Panc1 (cell line): Measurements from ENCODE around the gene ABCF3. TPM values are rescaled to one million over a fixed set of nuclear protein-coding genes. Genes with fewer than 3 reads are reported as not detected.

Experiments used
- ATAC-seq: fragments of 200-7000 bp; cut with Tn5 transposase; 2 replicates; pipeline ENCODE4 v1.9.1; 2020; ENCODE audit warnings: mild to moderate bottlenecking, moderate library complexity
- BruUV-seq: library from RNA; stranded (reverse); fragments of 400-500 nt; replicated peaks from 2 replicates; lab custom pipeline; 2021; lab: Mats Ljungman, UMichigan
- CTCF ChIA-PET: fragments of 300-600 bp; sonication (Branson Sonifier 250); formaldehyde crosslinking; loops from one replicate; lab custom pipeline; 2022; ENCODE audit warnings: antibody characterized with exemption; lab: Charles Lee
- POLR2A ChIA-PET: fragments of 300-600 bp; sonication (Branson Sonifier 250); formaldehyde crosslinking; loops from one replicate; lab custom pipeline; 2022; ENCODE audit warnings: antibody characterized with exemption; lab: Charles Lee
- DNase-seq: peaks from one replicate; pipeline ENCODE4 v3.0.0-alpha.2; 2010; ENCODE audit warnings: low read depth, low spot score
- H3K27ac ChIP-seq: 2 replicates; pipeline ENCODE4 v1.5.1; 2011; ENCODE audit warnings: mild to moderate bottlenecking, low read length, inconsistent platforms
- H3K27me3 ChIP-seq: fragments of 200-500 bp; sonication (Bioruptor generic); 2 replicates; pipeline ENCODE4 v1.6.0; 2014; ENCODE audit warnings: low read length, inconsistent platforms; ENCODE audit not compliant: control insufficient read depth, insufficient read depth
- H3K36me3 ChIP-seq: fragments of 200-500 bp; sonication (Bioruptor generic); 2 replicates; pipeline ENCODE4 v1.5.1; 2014; ENCODE audit warnings: inconsistent platforms, mild to moderate bottlenecking, low read length, moderate library complexity; ENCODE audit not compliant: control insufficient read depth, insufficient read depth
- H3K4me1 ChIP-seq: 2 replicates; pipeline ENCODE4 v1.5.1; 2011; ENCODE audit warnings: inconsistent platforms, mild to moderate bottlenecking, low read length, moderate library complexity; ENCODE audit not compliant: control insufficient read depth, insufficient read depth
- H3K4me3 ChIP-seq, 2 experiments: 2 replicates each; pipeline ENCODE4 v1.5.1; 2011 to 2012; ENCODE audit warnings: low read depth in 2 of 2, low read length in 2 of 2, mild to moderate bottlenecking in 2 of 2, inconsistent platforms in 1 of 2, moderate library complexity in 1 of 2
- H3K9me3 ChIP-seq: fragments of 200-500 bp; sonication (Bioruptor generic); 2 replicates; pipeline ENCODE4 v1.5.1; 2014; ENCODE audit warnings: low read depth, mild to moderate bottlenecking, inconsistent platforms, low read length, moderate library complexity; ENCODE audit not compliant: control insufficient read depth, insufficient read depth
- POLR2AphosphoS5 ChIP-seq: IDR thresholded peaks from 2 replicates; pipeline ENCODE4 v1.6.1; 2012; ENCODE audit warnings: mild to moderate bottlenecking, low read depth, low read length, moderate library complexity
- REST ChIP-seq, 2 experiments: IDR thresholded peaks; 2 replicates each; pipeline ENCODE4 v1.6.1; 2011 to 2012; ENCODE audit warnings: low read depth in 2 of 2, control low read depth in 1 of 2, low read length in 1 of 2, mild to moderate bottlenecking in 1 of 2, moderate library complexity in 1 of 2; ENCODE audit not compliant: insufficient read depth in 1 of 2
- SIN3A ChIP-seq: IDR thresholded peaks from 2 replicates; pipeline ENCODE4 v1.6.1; 2012; ENCODE audit warnings: low read depth, mild to moderate bottlenecking, low read length, moderate library complexity, borderline replicate concordance; ENCODE audit not compliant: insufficient read depth
- TCF7L2 ChIP-seq: IDR thresholded peaks from 2 replicates; pipeline ENCODE4 v1.6.1; 2011; ENCODE audit warnings: mild to moderate bottlenecking, low read depth, low read length, inconsistent platforms
- in situ Hi-C: cut with HindIII; loops from 2 replicates; pipeline ENCODE4 v1.10.0; 2016; ENCODE audit warnings: low sequenced_read_pairs, low pct_unique_long_range_greater_than_20kb
- intact Hi-C: fragments of 100-400 bp; cut with micrococcal nuclease; formaldehyde crosslinking; loops from one replicate; pipeline ENCODE4 v1.10.0; 2022; ENCODE audit not compliant: unreplicated experiment
- total RNA-seq: library from RNA; stranded (reverse); gene quantifications from one replicate; pipeline ENCODE4 v1.2.1, GENCODE V29; 2021; ENCODE audit not compliant: unreplicated experiment
- TF ChIP-seq, protein P1 (sequence below): fragments of 450-650 bp; IDR thresholded peaks from 2 replicates; pipeline ENCODE4 v1.5.1; 2017; ENCODE audit warnings: mild to moderate bottlenecking

ABCF3 gene
- total RNA-seq, 1 experiment from 2014 or later: 101 TPM

- TF ChIP-seq, protein P1, sequence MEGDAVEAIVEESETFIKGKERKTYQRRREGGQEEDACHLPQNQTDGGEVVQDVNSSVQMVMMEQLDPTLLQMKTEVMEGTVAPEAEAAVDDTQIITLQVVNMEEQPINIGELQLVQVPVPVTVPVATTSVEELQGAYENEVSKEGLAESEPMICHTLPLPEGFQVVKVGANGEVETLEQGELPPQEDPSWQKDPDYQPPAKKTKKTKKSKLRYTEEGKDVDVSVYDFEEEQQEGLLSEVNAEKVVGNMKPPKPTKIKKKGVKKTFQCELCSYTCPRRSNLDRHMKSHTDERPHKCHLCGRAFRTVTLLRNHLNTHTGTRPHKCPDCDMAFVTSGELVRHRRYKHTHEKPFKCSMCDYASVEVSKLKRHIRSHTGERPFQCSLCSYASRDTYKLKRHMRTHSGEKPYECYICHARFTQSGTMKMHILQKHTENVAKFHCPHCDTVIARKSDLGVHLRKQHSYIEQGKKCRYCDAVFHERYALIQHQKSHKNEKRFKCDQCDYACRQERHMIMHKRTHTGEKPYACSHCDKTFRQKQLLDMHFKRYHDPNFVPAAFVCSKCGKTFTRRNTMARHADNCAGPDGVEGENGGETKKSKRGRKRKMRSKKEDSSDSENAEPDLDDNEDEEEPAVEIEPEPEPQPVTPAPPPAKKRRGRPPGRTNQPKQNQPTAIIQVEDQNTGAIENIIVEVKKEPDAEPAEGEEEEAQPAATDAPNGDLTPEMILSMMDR: no peak
- TF ChIP-seq REST (IDR thresholded peaks at IDR 0.05; ENCODE audit: insufficient read depth in 1 of 2, low read depth in 2 of 2, low read length in 1 of 2): no peak
- TF ChIP-seq TCF7L2: no peak
- no peak for TF ChIP-seq POLR2AphosphoS5
- no peak for TF ChIP-seq SIN3A
- no TSS peak for BruUV-seq
- intact Hi-C loops: no loop called here
- Histone ChIP-seq H3K9me3 (no peaks in the 10 kb centered on the region), H3K27ac (no peak overlapping the region), H3K4me1 (no peaks in the 10 kb centered on the region), H3K36me3 (no peaks in the 10 kb centered on the region), H3K27me3 (no peaks in the 10 kb centered on the region), H3K4me3 (no peak overlapping the region)
- DNase-seq (no peak), ATAC-seq (no peak)
- ChIA-PET POLR2A (interaction anchor here (0.5 kb wide), 1 partner anchor 14 kb away, joined by 4 read pairs; no protein-coding TSS in a partner anchor), CTCF (interaction anchor here (0.6 kb wide), 1 partner anchor 23 kb away, joined by 9 read pairs; no protein-coding TSS in a partner anchor)
- in situ Hi-C loops: no loop called here
Measured at GRCh38 chr3:184203526-184203925, 17.5 kb downstream of the ABCF3 start.

- DNase-seq (no peak), ATAC-seq (no peak)
- no peak overlapping the region for H3K27ac ChIP-seq
- H3K4me1 ChIP-seq: no peaks in the 10 kb centered on the region
- POLR2A ChIA-PET: interaction anchor here (0.5 kb wide), 1 partner anchor 51 kb away, joined by 4 read pairs; no protein-coding TSS in a partner anchor
- H3K27me3 ChIP-seq: no peaks in the 10 kb centered on the region
- CTCF ChIA-PET: no interaction called here
- in situ Hi-C loops (no loop called here), intact Hi-C loops (no loop called here)
- no peaks in the 10 kb centered on the region for H3K9me3 ChIP-seq
- no peaks in the 10 kb centered on the region for H3K36me3 ChIP-seq
- no peak for TF ChIP-seq POLR2AphosphoS5
- no peak for TF ChIP-seq REST (IDR thresholded peaks at IDR 0.05; ENCODE audit: insufficient read depth in 1 of 2, low read depth in 2 of 2, low read length in 1 of 2)
- TF ChIP-seq, protein P1: no peak
- TF ChIP-seq TCF7L2: no peak
- no peak for TF ChIP-seq SIN3A
- no peak overlapping the region for H3K4me3 ChIP-seq
- BruUV-seq: no TSS peak
Measured at GRCh38 chr3:184209146-184209923, 23.3 kb downstream of the ABCF3 start.
